Posterior vena cava (tissue), 2 donors: ENCODE results near the gene ABR. TPM values are rescaled to one million over a fixed set of nuclear protein-coding genes. Genes with fewer than 3 reads are reported as not detected.
"Not testable (repeated sequence)": the region's sequence is repeated elsewhere in the genome, so short reads cannot be mapped to it uniquely, and the experiment has no call there.

Experiments
- DNase-seq: peaks from one replicate; pipeline ENCODE4 v3.0.0-alpha.2; 2020; ENCODE audit warnings: low spot score
- intact Hi-C, 2 donors: fragments of 100-400 bp; cut with DNase I; formaldehyde crosslinking; loops; one replicate each; pipeline versions ENCODE4 v1.14.1 to v1.14.2; 2022 to 2023
- total RNA-seq, 2 donors: library from RNA; stranded (reverse); fragmentation: NEBNext Ultra II Directional; extraction: Animal tissue kit (Norgen Biotek cat#: 25700); gene quantifications; one replicate each; pipeline ENCODE4 v1.2.1, GENCODE V29; 2021
- donor health status: DM: yes; HTN: yes; CAD: no.
- donor health status: DM: yes; HTN: yes; CAD: no.

Gene ABR
- total RNA-seq, 2 donors from 2014 or later, result 99.1 to 146 TPM

DNA sequence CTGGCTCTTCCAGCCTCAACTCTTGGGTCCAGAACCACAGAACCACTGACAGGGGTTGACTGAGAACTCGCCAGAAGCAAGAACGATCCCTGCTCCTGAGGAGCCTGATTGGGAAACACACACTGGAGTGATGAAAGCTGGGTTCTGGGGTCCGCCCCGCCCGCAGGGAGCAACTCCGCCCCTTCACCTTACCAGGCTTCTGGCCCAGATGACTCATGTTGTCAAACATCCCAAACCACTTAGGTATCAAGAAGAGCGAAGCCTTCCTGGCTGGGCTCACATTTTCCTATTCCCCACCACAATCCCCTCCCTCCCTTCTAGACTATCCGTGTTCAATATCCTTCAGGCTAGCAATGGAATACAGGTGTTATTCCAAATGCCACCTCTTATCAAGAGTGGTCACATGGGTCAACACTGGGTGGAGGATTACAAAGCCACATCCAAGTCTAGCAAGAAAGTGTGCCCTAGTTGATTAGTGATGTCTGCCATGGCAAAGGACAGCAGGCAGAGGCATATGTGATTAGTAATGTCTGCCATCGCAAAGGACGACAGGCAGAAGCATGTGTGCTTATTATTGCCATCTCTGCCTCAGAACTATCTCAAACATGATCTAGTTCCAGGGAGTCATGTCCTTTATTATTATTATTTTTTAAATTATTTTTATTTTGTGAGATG is 112.4 kb downstream of the ABR start:
- DNase-seq, result no peak
- intact Hi-C loops, result no loop called here

DNA sequence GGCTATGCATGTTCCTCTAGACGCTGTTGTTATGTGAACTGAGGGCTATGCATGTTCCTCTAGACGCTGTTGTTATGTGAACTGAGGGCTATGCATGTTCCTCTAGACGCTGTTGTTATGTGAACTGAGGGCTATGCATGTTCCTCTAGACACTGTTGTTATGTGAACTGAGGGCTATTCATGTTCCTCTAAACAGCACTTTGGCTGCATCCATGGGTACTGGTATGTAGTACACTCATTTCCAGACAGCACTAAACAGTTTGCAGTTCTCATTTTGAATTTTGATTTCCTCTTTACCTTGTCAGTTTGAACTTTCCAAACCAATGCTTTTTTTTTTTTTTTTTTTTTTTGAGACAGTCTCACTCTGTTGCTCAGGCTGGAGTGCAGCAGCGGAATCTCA is 114.4 kb downstream of the ABR start:
- DNase-seq, intact Hi-C loops: not testable (repeated sequence)

DNA sequence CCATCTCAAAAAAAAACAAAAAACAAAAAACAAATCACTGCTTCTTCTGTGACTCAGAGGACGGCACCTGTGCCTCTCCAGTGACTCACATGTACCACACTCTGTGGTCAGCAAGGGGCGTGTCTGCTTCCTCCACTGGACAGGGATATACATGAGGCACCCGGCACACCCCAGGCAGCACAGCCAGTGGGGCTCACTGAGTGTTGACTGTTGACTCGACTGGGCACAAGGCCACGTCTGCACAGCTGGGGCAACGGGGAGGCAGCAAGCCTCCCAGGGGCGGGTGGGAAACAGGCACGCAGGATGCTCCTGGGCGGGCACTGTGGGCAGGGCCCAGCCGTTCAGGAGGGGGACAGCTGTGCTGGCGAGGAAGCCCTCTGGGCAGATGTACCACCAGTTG is 118.8 kb downstream of the ABR start:
- intact Hi-C loops, result no loop called here
- DNase-seq, result peak; percentile 89

GRCh38 chr17:1059131-1059795 is 120.5 kb downstream of the ABR start:
- intact Hi-C loops, result no loop called here
- DNase-seq, result no peak

DNA sequence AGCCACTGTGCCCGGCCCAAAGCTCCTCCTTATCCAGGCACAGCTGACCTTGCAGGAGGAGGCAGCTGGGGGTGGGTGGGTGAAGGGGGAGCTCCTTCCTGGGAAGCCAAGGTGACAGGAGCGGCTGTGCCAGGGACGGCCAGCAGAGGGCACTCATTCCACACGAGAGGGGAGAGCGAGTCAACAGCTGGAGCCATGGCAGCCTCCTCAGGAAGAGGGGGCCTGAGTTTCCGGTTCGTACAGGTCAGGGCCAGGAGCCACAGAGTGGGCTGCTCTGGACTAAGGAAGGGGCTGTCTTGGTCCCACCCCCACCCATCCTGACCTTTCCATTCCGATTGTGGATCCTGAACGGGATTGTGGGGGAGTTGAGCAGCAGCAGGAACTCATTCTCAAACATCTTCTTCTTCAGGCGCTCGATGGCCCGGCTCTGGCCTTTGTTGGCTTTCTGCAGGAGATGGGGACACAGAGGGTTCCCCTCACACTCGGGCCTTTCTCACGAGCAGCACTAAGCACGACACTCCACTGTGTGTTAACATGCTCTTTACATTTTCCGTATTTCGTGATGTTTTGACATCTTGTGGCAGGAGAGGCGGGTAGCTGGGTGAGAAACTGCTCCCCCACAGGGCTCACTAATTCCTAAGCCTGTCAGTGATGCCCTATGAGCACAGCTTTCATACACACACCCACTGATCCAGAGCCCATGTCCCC is 121.2 kb downstream of the ABR start:
- intact Hi-C loops, result no loop called here
- DNase-seq, result no peak

DNA sequence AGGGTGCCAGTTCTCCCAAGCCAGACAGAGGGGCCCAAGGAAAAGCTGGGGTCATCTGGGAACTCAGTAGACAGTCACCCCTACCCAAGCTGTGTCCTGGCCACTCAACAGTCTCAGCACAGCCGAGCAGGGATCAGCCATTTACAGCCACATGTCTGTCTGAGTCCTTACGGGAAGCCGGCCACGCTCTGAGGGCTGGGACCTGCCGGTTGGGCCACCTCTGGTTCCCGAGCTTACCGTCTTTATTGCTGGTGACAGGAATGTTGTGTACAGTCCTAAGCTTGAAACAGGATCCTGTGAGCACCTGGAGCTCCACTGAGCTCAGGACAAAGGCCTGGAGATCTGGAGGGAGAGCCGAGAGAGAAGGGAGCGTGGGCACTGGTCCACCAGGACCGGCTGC is 123.0 kb downstream of the ABR start:
- intact Hi-C loops, result loop anchor here in 1 of 2 donors (2.0 kb wide), 1 partner anchor 52 kb away; no protein-coding TSS in a partner anchor
- DNase-seq, result no peak

DNA sequence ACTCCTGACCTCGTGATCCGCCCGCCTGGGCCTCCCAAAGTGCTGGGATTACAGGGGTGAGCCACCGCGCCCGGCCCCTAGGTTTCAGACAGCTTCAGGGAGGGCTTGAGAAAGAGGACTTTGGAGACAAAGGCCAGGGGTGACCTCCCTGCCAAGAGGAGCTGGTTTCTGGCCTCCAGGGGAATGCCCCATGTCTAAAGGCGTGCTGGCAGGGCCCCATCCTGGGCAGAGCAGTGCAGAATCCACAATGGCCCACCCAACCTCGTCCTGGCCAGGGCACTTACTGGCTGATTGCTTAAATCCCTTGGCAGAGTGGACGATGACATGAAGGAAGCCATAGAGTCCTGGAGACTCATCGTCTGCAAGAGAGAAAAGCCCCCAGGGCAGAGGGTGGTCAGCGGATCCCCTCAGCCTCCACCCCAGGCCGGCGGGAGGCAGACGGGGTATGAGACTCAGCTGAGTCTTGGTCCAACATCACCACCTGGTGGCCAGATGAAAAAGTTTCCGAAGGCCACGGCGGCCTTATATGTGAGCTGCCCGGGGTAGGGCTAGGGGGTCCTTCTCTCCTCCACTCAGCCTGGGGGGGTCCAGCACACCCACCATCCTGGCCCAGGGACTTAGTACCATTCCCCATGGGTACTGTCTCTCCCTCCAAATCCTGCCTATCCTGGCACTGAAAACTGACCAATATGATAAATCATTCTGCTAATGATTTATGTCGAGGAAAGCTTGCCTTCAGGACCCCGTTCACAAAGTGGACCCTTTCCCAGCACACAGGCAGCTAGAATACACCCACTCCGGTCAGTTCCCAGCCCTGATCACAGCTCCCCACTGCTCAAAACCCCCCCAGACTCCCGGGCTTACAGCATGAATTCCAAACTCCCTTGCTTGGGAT is 123.8 kb downstream of the ABR start:
- intact Hi-C loops, result loop anchor here in 1 of 2 donors (2.0 kb wide), 1 partner anchor 51 kb away; no protein-coding TSS in a partner anchor
- DNase-seq, result no peak

GRCh38 chr17:1055231-1055630 is 124.5 kb downstream of the ABR start:
- intact Hi-C loops, result no loop called here
- DNase-seq, result no peak

- intact Hi-C loops, result no loop called here
- DNase-seq, result peak; percentile 25
Observed at GRCh38 chr17:1054656-1055055, 125.1 kb downstream of the ABR start.

GRCh38 chr17:1053661-1054360 is 126.0 kb downstream of the ABR start:
- no peak for DNase-seq
- intact Hi-C loops, result no loop called here

DNA sequence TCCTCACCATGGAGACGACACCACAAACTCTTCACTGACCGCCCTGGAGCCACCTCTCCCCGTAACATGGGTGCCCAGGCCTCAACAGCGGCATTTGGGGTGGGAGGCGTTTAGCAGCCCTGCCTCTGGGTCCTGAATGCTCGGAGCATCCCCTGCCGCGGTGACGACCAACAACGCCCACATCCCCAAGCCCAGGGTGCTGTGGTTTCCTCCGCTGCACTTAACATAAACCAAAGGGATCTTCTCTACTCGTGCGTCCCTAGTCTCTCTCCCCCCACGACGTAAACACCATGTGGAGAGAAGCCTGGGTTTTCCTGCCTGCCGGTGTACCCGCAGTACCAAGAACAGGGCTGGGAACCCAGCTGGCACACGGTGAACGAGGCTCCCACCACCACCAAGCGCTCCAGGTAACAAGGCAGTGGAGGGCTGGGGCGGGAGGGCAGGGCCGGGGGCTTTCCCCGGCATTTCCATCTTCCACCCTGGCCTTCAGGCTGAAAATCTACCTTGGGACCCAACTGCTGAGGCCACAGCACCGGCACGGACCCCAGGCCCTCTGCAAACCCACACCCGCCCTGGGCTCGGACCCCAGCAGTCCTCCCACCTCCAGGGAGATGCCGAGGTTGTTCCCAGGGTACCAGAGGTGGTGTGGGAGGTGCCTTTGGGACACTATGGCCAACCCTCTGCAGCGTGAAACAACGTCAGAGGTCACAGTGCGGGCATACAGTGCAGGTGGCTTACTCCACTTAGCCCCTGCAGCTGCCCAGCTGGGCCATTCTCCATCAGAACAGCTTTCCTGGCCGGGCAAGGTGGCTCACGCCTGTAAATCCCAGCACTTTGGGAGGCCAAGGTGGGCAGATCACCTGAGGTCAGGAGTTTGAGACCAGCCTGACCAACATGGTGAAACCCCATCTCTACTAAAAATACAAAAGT is 128.5 kb downstream of the ABR start:
- intact Hi-C loops, result no loop called here
- no peak for DNase-seq

- intact Hi-C loops, result no loop called here
- no peak for DNase-seq
Observed at GRCh38 chr17:1050246-1050995, 129.4 kb downstream of the ABR start.

GRCh38 chr17:1049446-1050225 is 130.1 kb downstream of the ABR start:
- intact Hi-C loops, result loop anchor here in 1 of 2 donors (5.0 kb wide), 1 partner anchor 47 kb away; no protein-coding TSS in a partner anchor
- no peak for DNase-seq

GRCh38 chr17:1048516-1049115 is 131.2 kb downstream of the ABR start:
- intact Hi-C loops, result loop anchor here in 1 of 2 donors (5.0 kb wide), 1 partner anchor 46 kb away; no protein-coding TSS in a partner anchor
- DNase-seq, result not testable (repeated sequence)

DNA sequence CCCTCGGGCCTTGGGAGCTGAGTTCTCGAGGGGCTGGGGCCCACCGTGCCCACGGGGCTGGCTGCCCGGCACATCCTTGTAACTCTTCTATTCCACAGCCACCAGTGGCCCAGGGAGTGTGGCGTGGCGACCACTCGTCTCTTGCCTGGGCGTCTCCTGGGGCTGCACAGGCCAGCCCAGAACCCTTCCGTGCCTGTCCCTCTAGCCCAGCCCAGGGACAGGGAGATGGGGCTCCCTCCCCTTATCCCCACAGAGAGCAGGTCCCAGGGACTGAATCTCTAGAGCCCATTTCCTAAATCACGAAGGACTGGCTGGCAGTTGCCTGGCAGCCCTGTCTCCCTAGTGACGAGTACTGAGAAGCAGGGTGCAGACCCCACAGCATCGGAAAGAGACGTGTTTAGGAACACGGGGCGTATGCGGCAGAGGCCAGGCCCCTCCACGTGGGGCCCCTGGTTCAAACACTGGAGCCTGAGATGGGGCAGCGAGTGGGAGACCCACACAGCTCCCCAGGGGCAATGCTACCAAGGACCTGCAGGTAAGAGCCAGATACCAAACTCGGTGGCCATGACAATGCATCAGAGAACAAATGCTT is 131.8 kb downstream of the ABR start:
- intact Hi-C loops, result loop anchor here in 1 of 2 donors (5.0 kb wide), 1 partner anchor 46 kb away; no protein-coding TSS in a partner anchor
- DNase-seq, result no peak
